Nephron progenitor cell (in vitro differentiated cells): ENCODE measurements around the gene OPRM1.

Experiments
- DNase-seq: peaks from one replicate; pipeline ENCODE4 v3.0.0; 2021
- H3K27ac Mint-ChIP-seq: 2 replicates; pipeline ENCODE4 v1.8.0; 2021; ENCODE audit warnings: mild to moderate bottlenecking, moderate library complexity, mixed read lengths
- H3K27me3 Mint-ChIP-seq: 2 replicates; pipeline ENCODE4 v1.8.0; 2021; ENCODE audit warnings: mild to moderate bottlenecking, low read depth, mixed read lengths; ENCODE audit not compliant: poor library complexity
- H3K36me3 Mint-ChIP-seq: 2 replicates; pipeline ENCODE4 v1.8.0; 2021; ENCODE audit warnings: low read depth, mixed read lengths
- H3K4me1 Mint-ChIP-seq: 2 replicates; pipeline ENCODE4 v1.8.0; 2021; ENCODE audit warnings: mixed read lengths
- H3K4me3 Mint-ChIP-seq: 2 replicates; pipeline ENCODE4 v1.8.0; 2021; ENCODE audit warnings: mild to moderate bottlenecking, moderate library complexity, mixed read lengths
- H3K9me3 Mint-ChIP-seq: 2 replicates; pipeline ENCODE4 v1.8.0; 2021; ENCODE audit warnings: mild to moderate bottlenecking, moderate library complexity, mixed read lengths
- TF ChIP-seq, protein P1 (sequence below): fragments of 200-600 bp; sonication (generic); IDR thresholded peaks from 2 replicates; pipeline ENCODE4 v1.5.0; 2021; ENCODE audit warnings: antibody characterized with exemption

OPRM1 gene

DNA sequence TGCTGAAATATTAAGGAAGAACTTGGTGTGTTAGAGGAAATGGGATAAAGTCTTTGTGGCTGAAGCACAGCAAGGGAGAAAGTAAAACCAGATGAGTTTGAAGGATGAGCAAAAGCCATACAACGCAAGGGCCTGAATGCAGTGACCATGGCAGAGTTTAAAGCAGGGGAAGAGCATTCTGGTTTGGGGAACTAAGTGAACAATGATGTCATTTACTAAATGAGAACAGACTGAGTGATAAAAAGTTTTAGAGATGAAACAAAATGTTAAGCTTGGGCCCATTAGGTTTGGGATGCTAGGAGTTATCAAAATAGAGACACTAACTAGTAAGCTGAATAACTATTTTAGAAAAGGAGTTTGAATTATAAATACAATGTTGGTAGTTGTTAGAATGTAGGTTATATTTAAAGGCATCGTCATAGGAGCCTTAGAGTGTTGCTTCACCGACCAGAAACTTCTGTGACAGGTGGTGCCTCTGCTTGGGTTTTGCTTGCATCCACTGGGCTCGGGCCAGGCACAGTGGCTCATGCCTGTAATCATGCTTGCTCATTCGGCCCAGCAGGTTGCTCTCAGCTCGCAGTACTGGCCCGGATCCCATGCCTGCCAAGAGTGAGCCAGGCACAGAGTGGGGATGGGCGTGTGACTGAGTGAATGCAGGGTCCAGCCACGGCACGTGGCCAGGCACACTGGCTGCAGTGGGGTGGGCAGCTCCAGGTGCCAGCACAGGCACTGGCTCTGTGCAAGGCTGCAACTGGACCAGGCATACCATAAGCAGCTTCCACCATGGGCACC lies 37.4 kb upstream of the OPRM1 start:
- Mint-ChIP-seq H3K4me3 (no peak overlapping the region), H3K36me3 (no peaks in the 10 kb centered on the region), H3K9me3 (peaks cover 8% of the 10 kb centered on the region), H3K27ac (peak overlapping the region; percentile 29), H3K27me3 (no peaks in the 10 kb centered on the region), H3K4me1 (no peaks in the 10 kb centered on the region)
- DNase-seq = no peak
- TF ChIP-seq, protein P1, sequence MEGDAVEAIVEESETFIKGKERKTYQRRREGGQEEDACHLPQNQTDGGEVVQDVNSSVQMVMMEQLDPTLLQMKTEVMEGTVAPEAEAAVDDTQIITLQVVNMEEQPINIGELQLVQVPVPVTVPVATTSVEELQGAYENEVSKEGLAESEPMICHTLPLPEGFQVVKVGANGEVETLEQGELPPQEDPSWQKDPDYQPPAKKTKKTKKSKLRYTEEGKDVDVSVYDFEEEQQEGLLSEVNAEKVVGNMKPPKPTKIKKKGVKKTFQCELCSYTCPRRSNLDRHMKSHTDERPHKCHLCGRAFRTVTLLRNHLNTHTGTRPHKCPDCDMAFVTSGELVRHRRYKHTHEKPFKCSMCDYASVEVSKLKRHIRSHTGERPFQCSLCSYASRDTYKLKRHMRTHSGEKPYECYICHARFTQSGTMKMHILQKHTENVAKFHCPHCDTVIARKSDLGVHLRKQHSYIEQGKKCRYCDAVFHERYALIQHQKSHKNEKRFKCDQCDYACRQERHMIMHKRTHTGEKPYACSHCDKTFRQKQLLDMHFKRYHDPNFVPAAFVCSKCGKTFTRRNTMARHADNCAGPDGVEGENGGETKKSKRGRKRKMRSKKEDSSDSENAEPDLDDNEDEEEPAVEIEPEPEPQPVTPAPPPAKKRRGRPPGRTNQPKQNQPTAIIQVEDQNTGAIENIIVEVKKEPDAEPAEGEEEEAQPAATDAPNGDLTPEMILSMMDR = no peak

DNA sequence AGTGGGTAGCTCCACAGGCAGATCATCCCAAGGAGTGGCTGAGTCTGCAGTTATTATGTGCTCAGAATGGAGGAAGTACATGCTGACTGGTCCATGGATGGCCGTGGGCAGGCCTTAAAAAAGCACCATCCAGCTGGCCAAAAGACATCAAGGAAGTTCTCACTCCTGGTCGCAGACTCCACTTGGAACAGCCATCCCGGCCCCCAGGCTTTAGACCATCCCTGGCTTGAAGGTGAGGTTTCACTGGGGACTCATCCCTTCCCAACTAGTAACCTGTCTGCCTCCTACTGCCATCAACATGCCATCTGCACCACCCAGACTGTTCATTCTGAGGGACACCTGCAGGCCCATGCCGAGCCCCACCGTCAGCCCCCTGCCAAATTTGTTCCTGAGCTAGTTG lies 36.1 kb upstream of the OPRM1 start:
- Mint-ChIP-seq H3K4me3 (no peak overlapping the region), H3K4me1 (no peaks in the 10 kb centered on the region), H3K27ac (no peak overlapping the region), H3K27me3 (peaks cover 3% of the 10 kb centered on the region), H3K9me3 (peaks cover 17% of the 10 kb centered on the region), H3K36me3 (no peaks in the 10 kb centered on the region)
- DNase-seq = no peak
- TF ChIP-seq, protein P1 = no peak

DNA sequence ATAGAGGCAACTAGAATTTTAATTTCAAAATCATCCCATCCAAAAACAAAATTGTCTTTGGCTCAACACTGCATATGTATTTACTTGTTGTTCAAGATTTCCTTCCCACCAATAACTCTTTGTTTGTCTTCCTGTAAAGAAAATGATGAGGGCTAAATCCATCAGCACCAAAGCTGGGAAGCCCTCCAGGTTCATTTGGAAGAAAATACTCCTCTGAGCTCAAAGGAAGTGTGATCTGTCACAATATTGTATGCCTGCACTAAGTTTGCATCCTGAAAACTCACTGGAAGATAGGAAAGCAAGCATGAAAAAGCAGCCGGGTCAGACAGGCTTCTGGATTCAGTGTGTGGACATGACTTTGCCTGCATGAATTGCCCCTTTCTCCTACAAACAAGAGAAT lies 28.7 kb upstream of the OPRM1 start:
- TF ChIP-seq, protein P1 = no peak
- Mint-ChIP-seq H3K4me1 (no peaks in the 10 kb centered on the region), H3K4me3 (no peak overlapping the region), H3K9me3 (peaks cover 17% of the 10 kb centered on the region), H3K36me3 (no peaks in the 10 kb centered on the region), H3K27ac (no peak overlapping the region), H3K27me3 (peaks cover 10% of the 10 kb centered on the region)
- no peak for DNase-seq

DNA sequence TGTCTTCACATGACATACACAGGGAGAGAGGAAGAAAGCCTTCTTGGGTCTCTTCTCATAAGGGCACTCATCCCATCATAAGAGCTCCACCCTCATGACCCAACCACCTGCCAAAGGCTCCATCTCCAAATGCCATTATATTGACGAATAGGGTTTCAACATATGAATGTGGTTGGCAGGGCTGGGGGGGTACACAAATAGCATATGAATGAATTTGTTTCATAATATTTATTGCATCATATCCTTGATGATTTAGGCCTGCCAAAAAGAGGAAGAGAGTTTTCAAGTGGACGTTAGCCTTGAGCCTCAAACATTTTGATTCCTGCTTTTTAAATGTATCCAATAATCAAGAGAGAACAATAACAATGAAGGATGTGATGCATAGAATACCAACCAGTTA lies 26.2 kb upstream of the OPRM1 start:
- peaks cover 11% of the 10 kb centered on the region for H3K27me3 Mint-ChIP-seq
- H3K36me3 Mint-ChIP-seq = no peaks in the 10 kb centered on the region
- H3K4me3 Mint-ChIP-seq = no peak overlapping the region
- TF ChIP-seq, protein P1 = no peak
- no peaks in the 10 kb centered on the region for H3K9me3 Mint-ChIP-seq
- H3K27ac Mint-ChIP-seq = no peak overlapping the region
- H3K4me1 Mint-ChIP-seq = no peaks in the 10 kb centered on the region
- DNase-seq = no peak

DNA sequence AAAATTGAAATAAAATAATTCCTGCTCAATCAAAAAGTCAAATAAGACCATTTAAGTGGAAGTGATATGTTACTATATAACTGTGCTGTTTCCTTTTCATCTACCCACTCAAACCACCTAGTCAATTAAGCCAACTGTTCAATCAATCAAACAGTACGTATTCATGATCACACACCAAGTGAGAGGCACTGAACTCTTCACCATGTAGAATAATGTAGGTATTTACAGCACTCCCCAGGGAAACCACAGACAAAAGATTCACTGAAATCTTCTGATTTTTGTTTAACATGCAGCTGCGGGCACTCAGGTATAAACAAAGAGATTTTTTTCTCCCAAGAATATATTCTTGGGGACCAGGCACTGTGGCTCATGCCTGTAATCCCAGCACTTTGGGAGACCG lies 21.3 kb upstream of the OPRM1 start:
- TF ChIP-seq, protein P1 = no peak

DNA sequence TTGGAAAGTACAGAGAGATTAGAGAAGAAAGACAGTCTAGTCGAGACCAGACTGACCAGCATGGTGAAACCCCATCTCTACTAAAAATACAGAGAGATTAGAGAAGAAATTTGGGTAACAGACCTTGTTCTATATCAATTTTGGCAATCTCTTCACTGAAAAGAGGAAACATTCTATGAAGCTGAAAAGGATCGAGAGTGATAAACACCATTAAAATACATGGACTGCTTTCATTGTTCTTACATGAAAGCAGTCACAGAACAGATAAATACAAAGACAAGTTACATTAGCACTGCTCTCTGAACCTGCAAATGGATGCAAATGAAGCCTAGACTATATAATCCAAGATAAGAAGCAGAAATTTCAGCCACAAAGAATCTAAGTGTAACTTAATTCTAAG lies 8.4 kb upstream of the OPRM1 start:
- Mint-ChIP-seq H3K27ac (no peak overlapping the region), H3K4me1 (peaks cover 6% of the 10 kb centered on the region), H3K36me3 (no peaks in the 10 kb centered on the region), H3K27me3 (peaks cover 4% of the 10 kb centered on the region), H3K9me3 (no peaks in the 10 kb centered on the region), H3K4me3 (no peak overlapping the region)
- TF ChIP-seq, protein P1 = no peak
- DNase-seq = no peak

More for the DNA sequence above, 21.3 kb upstream of the OPRM1 start:
- DNase-seq = no peak
- peaks cover 4% of the 10 kb centered on the region for H3K27me3 Mint-ChIP-seq
- H3K9me3 Mint-ChIP-seq = no peaks in the 10 kb centered on the region
- no peaks in the 10 kb centered on the region for H3K4me1 Mint-ChIP-seq
- no peak overlapping the region for H3K27ac Mint-ChIP-seq
- no peaks in the 10 kb centered on the region for H3K36me3 Mint-ChIP-seq
- H3K4me3 Mint-ChIP-seq = no peak overlapping the region
